Measurements from ENCODE around the gene CCDC40.
A peak's percentile ranks its signal among the peaks of the same experiment; 100 is the strongest.

Gene CCDC40

GRCh38 chr17:80147035-80147822 lies 110.8 kb downstream of the CCDC40 start, which contains the start of gene EIF4A3:
EIF4A3 (minus strand) TSS chr17:80147128; CDS start chr17:80146961, 167 bp downstream.
- in situ Hi-C loops (cut with MboI; ENCODE audit: low pct_unique_long_range_greater_than_20kb, low sequenced_read_pairs, unreplicated experiment) = no loop called here
- peak; percentile 100 for DNase-seq (ENCODE audit: low spot score)
- TF ChIP-seq CTCF (IDR thresholded peaks at IDR 0.05; ENCODE audit: extremely low read depth, insufficient read depth, missing control alignments) = peak; percentile 28
